Spinal cord (tissue), 10 donors: Measurements from ENCODE around the gene SLC25A13. TPM values are rescaled to one million over a fixed set of nuclear protein-coding genes. Genes with fewer than 3 reads are reported as not detected.
"Not testable (repeated sequence)": the region's sequence is repeated elsewhere in the genome, so short reads cannot be mapped to it uniquely, and the experiment has no call there.

Experiments
- DNase-seq, 6 donors: peaks; one replicate each; pipeline versions ENCODE4 v3.0.0 to v3.0.0-alpha.2; 2013 to 2015; ENCODE audit warnings: low spot score in 6 of 6, low read depth in 4 of 6
- H3K27ac ChIP-seq: one replicate; pipeline ENCODE4 v1.5.1; 2013; ENCODE audit warnings: low read depth, low read length, control low read depth
- H3K27me3 ChIP-seq: one replicate; pipeline ENCODE4 v1.6.1; 2013; ENCODE audit warnings: low read length; ENCODE audit not compliant: control insufficient read depth, insufficient read depth
- H3K36me3 ChIP-seq: one replicate; pipeline ENCODE4 v1.6.1; 2013; ENCODE audit warnings: low read length; ENCODE audit not compliant: control insufficient read depth, insufficient read depth
- H3K4me1 ChIP-seq: one replicate; pipeline ENCODE4 v1.6.1; 2013; ENCODE audit warnings: low read length; ENCODE audit not compliant: control insufficient read depth, insufficient read depth
- H3K4me3 ChIP-seq: one replicate; pipeline ENCODE4 v1.5.1; 2013; ENCODE audit warnings: low read depth, low read length, control low read depth
- H3K9me3 ChIP-seq: one replicate; pipeline ENCODE4 v1.6.1; 2013; ENCODE audit warnings: low read length; ENCODE audit not compliant: control insufficient read depth, insufficient read depth
- WGBS: methylation state at CpG from one replicate; pipeline ENCODE4 v1.1.5; 2013; ENCODE audit warnings: missing lambda C conversion rate; ENCODE audit not compliant: insufficient coverage; 5-methylcytosine and 5-hydroxymethylcytosine counted together
- long read RNA-seq, 4 donors: transcript quantifications; one replicate each; lab custom pipeline, GENCODE V29; 2026
- polyA plus RNA-seq, 2 donors: library from polyadenylated mRNA; unstranded; fragments of 120-200 nt; gene quantifications; one replicate each; pipeline ENCODE4 v1.2.1, GENCODE V29; 2013; ENCODE audit not compliant: insufficient read length in 2 of 2
- total RNA-seq, 2 donors: library from RNA; depleted of rRNA in 1 of 2; stranded (reverse); fragments of 120-200 nt in 1 of 2; fragments of >200 nt in 1 of 2; gene quantifications; one replicate each; pipeline versions ENCODE4 v1.2.3 to v1.2.4, GENCODE V29; 2013 to 2014
- donor health status: healthy.

Gene SLC25A13, protein sequence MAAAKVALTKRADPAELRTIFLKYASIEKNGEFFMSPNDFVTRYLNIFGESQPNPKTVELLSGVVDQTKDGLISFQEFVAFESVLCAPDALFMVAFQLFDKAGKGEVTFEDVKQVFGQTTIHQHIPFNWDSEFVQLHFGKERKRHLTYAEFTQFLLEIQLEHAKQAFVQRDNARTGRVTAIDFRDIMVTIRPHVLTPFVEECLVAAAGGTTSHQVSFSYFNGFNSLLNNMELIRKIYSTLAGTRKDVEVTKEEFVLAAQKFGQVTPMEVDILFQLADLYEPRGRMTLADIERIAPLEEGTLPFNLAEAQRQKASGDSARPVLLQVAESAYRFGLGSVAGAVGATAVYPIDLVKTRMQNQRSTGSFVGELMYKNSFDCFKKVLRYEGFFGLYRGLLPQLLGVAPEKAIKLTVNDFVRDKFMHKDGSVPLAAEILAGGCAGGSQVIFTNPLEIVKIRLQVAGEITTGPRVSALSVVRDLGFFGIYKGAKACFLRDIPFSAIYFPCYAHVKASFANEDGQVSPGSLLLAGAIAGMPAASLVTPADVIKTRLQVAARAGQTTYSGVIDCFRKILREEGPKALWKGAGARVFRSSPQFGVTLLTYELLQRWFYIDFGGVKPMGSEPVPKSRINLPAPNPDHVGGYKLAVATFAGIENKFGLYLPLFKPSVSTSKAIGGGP
- total RNA-seq (10 to 100 TPM; 34.1 to 34.7 TPM), polyA plus RNA-seq (10 to 100 TPM; 24.9 to 28.7 TPM)
- long read RNA-seq, donor 1, partial matches to known transcripts = 0 of 3 reads
- long read RNA-seq, donor 1, other reads (novel, unspliced or antisense) = 0 of 3 reads
- long read RNA-seq, donor 2, partial matches to known transcripts = 0 of 3 reads
- long read RNA-seq, donor 2, other reads (novel, unspliced or antisense) = 0 of 3 reads
- long read RNA-seq, donor 3 = 0 reads
- long read RNA-seq, donor 4, partial matches to known transcripts = 0 of 2 reads
- long read RNA-seq, donor 4, other reads (novel, unspliced or antisense) = 0 of 2 reads

- Histone ChIP-seq H3K27me3 (no peaks in the 10 kb centered on the region), H3K27ac (peak within 1 kb of the TSS; percentile 97), H3K9me3 (no peaks in the 10 kb centered on the region), H3K4me3 (peak within 1 kb of the TSS; percentile 94), H3K36me3 (no peaks in the 10 kb centered on the region), H3K4me1 (peaks cover 4% of the 10 kb centered on the region)
- WGBS = under 1% methylated on average over 66 of the region's 66 CpGs
- peak in 5 of 6 donors; percentile 36 to 90 (median 54) for DNase-seq
Observed at GRCh38 chr7:96321658-96322372, at the start of gene SLC25A13. Gene SLC25A13 (minus strand): TSS chr7:96322098. CDS start chr7:96321956, 142 bp downstream.

GRCh38 chr7:96365916-96366315 is 44.0 kb upstream of the SLC25A13 start:
- H3K9me3 ChIP-seq, DNase-seq, H3K4me1 ChIP-seq, H3K36me3 ChIP-seq, H3K4me3 ChIP-seq, H3K27me3 ChIP-seq, H3K27ac ChIP-seq: not testable (repeated sequence)
- no CpG with 5 or more reads among the region's 2 CpGs for WGBS

- H3K4me1 ChIP-seq = no peaks in the 10 kb centered on the region
- H3K27ac ChIP-seq = no peak overlapping the region
- H3K9me3 ChIP-seq = no peaks in the 10 kb centered on the region
- no peaks in the 10 kb centered on the region for H3K27me3 ChIP-seq
- no peak overlapping the region for H3K4me3 ChIP-seq
- 80% methylated on average over 2 of the region's 7 CpGs for WGBS
- H3K36me3 ChIP-seq = no peaks in the 10 kb centered on the region
- DNase-seq = no peak
Observed at GRCh38 chr7:96361116-96361857, 39.4 kb upstream of the SLC25A13 start.

DNA sequence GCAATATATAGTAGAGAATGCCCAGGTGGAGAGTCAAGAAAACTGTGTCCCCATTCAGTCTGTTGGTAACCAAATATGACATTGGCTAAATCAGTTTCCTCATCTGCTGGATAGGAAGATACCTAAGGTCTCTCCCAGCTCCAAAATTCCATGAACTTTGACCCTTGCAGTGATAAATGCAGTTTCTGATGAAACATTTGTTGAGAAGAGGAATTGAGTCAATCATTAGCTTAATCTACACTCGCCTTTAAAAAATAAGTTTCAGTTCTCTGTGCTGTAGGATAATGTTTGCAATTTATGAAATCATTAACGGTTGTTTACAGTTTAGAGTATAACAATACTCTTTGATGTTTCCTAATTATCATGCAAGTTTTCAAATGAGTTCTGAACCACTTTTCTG is 38.0 kb upstream of the SLC25A13 start:
- no peaks in the 10 kb centered on the region for H3K36me3 ChIP-seq
- no peaks in the 10 kb centered on the region for H3K27me3 ChIP-seq
- no CpG with 5 or more reads among the region's 2 CpGs for WGBS
- H3K4me3 ChIP-seq = no peak overlapping the region
- no peak for DNase-seq
- no peak overlapping the region for H3K27ac ChIP-seq
- no peaks in the 10 kb centered on the region for H3K9me3 ChIP-seq
- no peaks in the 10 kb centered on the region for H3K4me1 ChIP-seq

DNA sequence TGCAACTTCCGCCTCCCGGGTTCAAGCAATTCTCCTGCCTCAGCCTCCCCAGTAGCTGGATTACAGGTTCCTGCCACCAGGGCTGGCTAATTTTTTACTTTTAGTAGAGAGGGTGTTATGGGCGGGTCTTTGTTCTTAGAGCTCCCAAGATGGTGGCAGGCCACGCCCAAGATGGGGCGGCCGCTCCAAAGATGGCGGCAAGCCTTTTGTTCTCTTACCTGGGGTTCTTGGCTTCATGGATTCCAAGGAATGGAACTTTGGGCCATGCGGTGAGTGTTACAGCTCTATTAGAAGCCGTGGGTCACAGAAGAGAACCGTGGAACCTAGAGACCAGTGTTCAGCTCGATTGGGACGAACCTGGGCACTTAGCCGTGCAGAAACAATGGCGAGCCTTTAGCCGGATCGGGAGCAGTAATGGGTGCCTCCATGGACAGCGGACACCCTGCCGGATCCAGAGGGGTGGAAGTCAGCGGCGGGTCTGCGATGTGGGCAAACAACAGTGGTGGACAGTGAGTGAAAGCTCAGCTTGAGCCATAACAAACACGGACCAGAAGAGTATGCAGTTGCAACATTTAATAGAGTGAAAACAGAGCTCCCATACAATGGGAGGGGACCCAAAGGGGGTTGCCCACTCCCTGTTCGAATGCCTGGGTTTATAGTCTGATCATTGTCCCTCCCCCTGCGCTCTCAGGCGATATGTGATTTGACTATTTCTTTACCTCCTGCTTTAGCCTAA is 36.5 kb upstream of the SLC25A13 start:
- DNase-seq, H3K27me3 ChIP-seq, H3K4me3 ChIP-seq, H3K36me3 ChIP-seq, H3K9me3 ChIP-seq, H3K4me1 ChIP-seq, H3K27ac ChIP-seq: not testable (repeated sequence)
- WGBS = 94% methylated on average over 18 of the region's 25 CpGs

- Histone ChIP-seq H3K36me3 (no peaks in the 10 kb centered on the region), H3K27me3 (no peaks in the 10 kb centered on the region), H3K4me3 (no peak overlapping the region), H3K4me1 (no peaks in the 10 kb centered on the region), H3K27ac (no peak overlapping the region), H3K9me3 (no peaks in the 10 kb centered on the region)
- DNase-seq = no peak
- no CpG with 5 or more reads among the region's 2 CpGs for WGBS
Observed at GRCh38 chr7:96355990-96356506, 34.1 kb upstream of the SLC25A13 start.

DNA sequence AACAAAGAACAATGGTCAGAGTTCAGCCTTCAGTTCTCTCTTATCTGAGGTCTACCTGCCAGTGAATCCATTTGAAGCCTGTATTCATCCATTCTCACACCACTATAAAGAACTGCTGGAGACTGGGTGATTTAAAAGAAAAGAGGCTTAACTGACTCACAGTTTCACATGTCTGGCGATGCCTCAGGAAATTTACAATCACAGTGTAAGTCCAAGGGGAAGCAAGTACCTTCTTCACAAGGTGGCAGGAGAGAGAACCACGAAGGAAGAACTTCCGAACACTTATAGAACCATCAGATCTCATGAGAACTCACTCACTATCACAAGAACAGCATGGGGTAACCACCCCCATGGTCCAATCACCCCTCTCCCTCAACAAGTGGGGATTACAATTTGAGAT is 33.0 kb upstream of the SLC25A13 start:
- no peaks in the 10 kb centered on the region for H3K36me3 ChIP-seq
- no peak overlapping the region for H3K27ac ChIP-seq
- H3K4me3 ChIP-seq = no peak overlapping the region
- 40% methylated on average over 1 of the region's 3 CpGs for WGBS
- no peaks in the 10 kb centered on the region for H3K4me1 ChIP-seq
- no peak for DNase-seq
- H3K9me3 ChIP-seq = no peaks in the 10 kb centered on the region
- no peaks in the 10 kb centered on the region for H3K27me3 ChIP-seq

- Histone ChIP-seq H3K4me3 (no peak overlapping the region), H3K36me3 (no peaks in the 10 kb centered on the region), H3K27me3 (no peaks in the 10 kb centered on the region), H3K9me3 (no peaks in the 10 kb centered on the region), H3K27ac (no peak overlapping the region), H3K4me1 (peaks cover 3% of the 10 kb centered on the region)
- WGBS = 63% methylated on average over 2 of the region's 3 CpGs
- no peak for DNase-seq
Observed at GRCh38 chr7:96349572-96349971, 27.7 kb upstream of the SLC25A13 start.
